KG1 (cell line): ENCODE data around the gene P4HA2.
"Not testable (repeated sequence)": the region's sequence is repeated elsewhere in the genome, so short reads cannot be mapped to it uniquely, and the experiment has no call there.

Experiments
- DNase-seq: peaks from one replicate; lab custom pipeline; 2025; lab: John Stamatoyannopoulos, UW

P4HA2 gene

GRCh38 chr5:132199116-132199680, 28.5 kb downstream of the P4HA2 start:
- no peak for DNase-seq

GRCh38 chr5:132198571-132198970, 29.1 kb downstream of the P4HA2 start:
- no peak for DNase-seq

GRCh38 chr5:132195727-132196126, 31.9 kb downstream of the P4HA2 start:
- no peak for DNase-seq

GRCh38 chr5:132193165-132193694, 34.4 kb downstream of the P4HA2 start:
- no peak for DNase-seq

GRCh38 chr5:132190161-132190817, 37.4 kb downstream of the P4HA2 start:
- DNase-seq: peak; percentile 9

- no peak for DNase-seq
Measured at GRCh38 chr5:132184588-132184987, 43.1 kb downstream of the P4HA2 start.

- DNase-seq: no peak
Measured at GRCh38 chr5:132183723-132184122, 43.9 kb downstream of the P4HA2 start.

- DNase-seq: no peak
Measured at GRCh38 chr5:132182359-132183040, 45.2 kb downstream of the P4HA2 start.

- DNase-seq: no peak
Measured at GRCh38 chr5:132181011-132181629, 46.5 kb downstream of the P4HA2 start.

GRCh38 chr5:132180134-132180745, 47.4 kb downstream of the P4HA2 start:
- no peak for DNase-seq

- DNase-seq: no peak
Measured at GRCh38 chr5:132179405-132179804, 48.2 kb downstream of the P4HA2 start.

- DNase-seq: no peak
Measured at GRCh38 chr5:132177691-132178149, 49.9 kb downstream of the P4HA2 start.

GRCh38 chr5:132176987-132177386, 50.7 kb downstream of the P4HA2 start:
- peak; percentile 35 for DNase-seq

GRCh38 chr5:132176521-132176945, 51.1 kb downstream of the P4HA2 start:
- no peak for DNase-seq

GRCh38 chr5:132162945-132163344, 64.7 kb downstream of the P4HA2 start:
- DNase-seq: no peak

GRCh38 chr5:132161574-132162326, 65.9 kb downstream of the P4HA2 start:
- DNase-seq: not testable (repeated sequence)

- no peak for DNase-seq
Measured at GRCh38 chr5:132156413-132156812, 71.2 kb downstream of the P4HA2 start.

GRCh38 chr5:132150565-132150964, 77.1 kb downstream of the P4HA2 start:
- DNase-seq: no peak

GRCh38 chr5:132147663-132148062, 80.0 kb downstream of the P4HA2 start:
- no peak for DNase-seq

- not testable (repeated sequence) for DNase-seq
Measured at GRCh38 chr5:132145326-132145725, 82.3 kb downstream of the P4HA2 start.

- DNase-seq: no peak
Measured at GRCh38 chr5:132143148-132143547, 84.5 kb downstream of the P4HA2 start.
